ENCODE results near the gene POM121L2.

Gene POM121L2

GRCh38 chr6:27288136-27289044 is 23.7 kb downstream of the POM121L2 start:
- no peak for DNase-seq (ENCODE audit: low read depth, low spot score)
- H3K4me3 ChIP-seq (ENCODE audit: low read depth, low read length), result peak overlapping the region; percentile 8
- in situ Hi-C loops (cut with HindIII; ENCODE audit: low sequenced_read_pairs), result no loop called here
- TF ChIP-seq CTCF (IDR thresholded peaks at IDR 0.05; ENCODE audit: low read depth, low read length), result no peak

GRCh38 chr6:27287751-27288135 is 24.3 kb downstream of the POM121L2 start:
- H3K4me3 ChIP-seq (ENCODE audit: low read depth, low read length), result no peak overlapping the region
- DNase-seq (ENCODE audit: low read depth, low spot score), result no peak
- in situ Hi-C loops (cut with HindIII; ENCODE audit: low sequenced_read_pairs), result no loop called here
- TF ChIP-seq CTCF (IDR thresholded peaks at IDR 0.05; ENCODE audit: low read depth, low read length), result no peak

- no peak overlapping the region for H3K4me3 ChIP-seq (ENCODE audit: low read depth, low read length)
- no peak for DNase-seq (ENCODE audit: low read depth, low spot score)
- in situ Hi-C loops (cut with HindIII; ENCODE audit: low sequenced_read_pairs), result no loop called here
- no peak for TF ChIP-seq CTCF (IDR thresholded peaks at IDR 0.05; ENCODE audit: low read depth, low read length)
Measured at GRCh38 chr6:27286141-27286540, 25.9 kb downstream of the POM121L2 start.

- in situ Hi-C loops (cut with HindIII; ENCODE audit: low sequenced_read_pairs), result no loop called here
- DNase-seq (ENCODE audit: low read depth, low spot score), result no peak
- no peak for TF ChIP-seq CTCF (IDR thresholded peaks at IDR 0.05; ENCODE audit: low read depth, low read length)
- H3K4me3 ChIP-seq (ENCODE audit: low read depth, low read length), result no peak overlapping the region
Measured at GRCh38 chr6:27283279-27283678, 28.8 kb downstream of the POM121L2 start.

GRCh38 chr6:27281569-27281968 is 30.5 kb downstream of the POM121L2 start:
- H3K4me3 ChIP-seq (ENCODE audit: low read depth, low read length), result no peak overlapping the region
- TF ChIP-seq CTCF (IDR thresholded peaks at IDR 0.05; ENCODE audit: low read depth, low read length), result no peak
- no peak for DNase-seq (ENCODE audit: low read depth, low spot score)
- in situ Hi-C loops (cut with HindIII; ENCODE audit: low sequenced_read_pairs), result no loop called here

- in situ Hi-C loops (cut with HindIII; ENCODE audit: low sequenced_read_pairs), result no loop called here
- TF ChIP-seq CTCF (IDR thresholded peaks at IDR 0.05; ENCODE audit: low read depth, low read length), result no peak
- no peak for DNase-seq (ENCODE audit: low read depth, low spot score)
- peak overlapping the region; percentile 45 for H3K4me3 ChIP-seq (ENCODE audit: low read depth, low read length)
Measured at GRCh38 chr6:27281105-27281539, 31.0 kb downstream of the POM121L2 start.

Measured in astrocyte of the spinal cord (primary cell).